NCI-H510A treated with DMSO at 0.1 percent for 48 hours (cell line): ENCODE data around the gene CDK13.
"Not testable (repeated sequence)": the region's sequence is repeated elsewhere in the genome, so short reads cannot be mapped to it uniquely, and the experiment has no call there.

Experiments used
- DNase-seq: peaks from one replicate; lab custom pipeline; 2025; lab: John Stamatoyannopoulos, UW

CDK13 gene

DNA sequence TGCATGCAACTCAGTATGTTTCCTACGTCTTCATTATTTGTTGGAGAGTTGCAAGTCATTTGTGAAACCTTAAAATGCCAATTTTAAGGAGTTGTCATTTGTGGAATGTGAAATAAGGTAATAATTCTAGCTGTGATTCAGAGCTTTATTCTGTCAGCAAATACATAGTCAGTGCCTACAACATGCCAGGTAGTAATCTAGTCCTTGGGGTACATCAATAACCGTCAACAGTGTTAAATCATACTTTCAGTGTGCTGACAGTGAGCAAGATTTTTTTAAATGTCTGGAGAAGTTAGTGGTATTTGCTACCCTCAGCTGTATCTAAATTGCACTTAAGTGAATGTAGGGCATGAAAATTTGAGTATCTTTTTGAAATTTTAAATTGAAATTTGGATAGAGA lies 147.7 kb downstream of the CDK13 start:
- DNase-seq, result no peak

DNA sequence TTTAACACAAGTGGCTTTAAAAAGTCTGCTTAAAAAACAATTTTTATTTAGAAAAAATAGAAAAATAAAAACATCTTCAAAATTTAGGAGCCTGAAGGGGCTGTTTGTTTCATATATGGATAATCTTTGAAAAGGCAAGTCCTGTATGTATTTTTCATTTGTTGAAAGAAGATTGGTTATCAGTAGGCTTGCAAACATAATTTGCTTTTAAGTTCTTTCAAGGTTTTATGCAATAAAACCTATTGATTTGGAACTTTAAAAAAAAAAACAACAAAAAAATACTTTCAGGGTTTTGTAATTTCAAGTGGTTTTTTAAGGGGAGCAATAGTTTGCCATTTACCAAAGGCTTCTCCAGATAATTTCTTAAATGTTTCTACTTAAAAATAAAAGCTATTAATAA lies 148.8 kb downstream of the CDK13 start:
- DNase-seq, result no peak

- DNase-seq, result no peak
Measured at GRCh38 chr7:40099837-40100236, 149.8 kb downstream of the CDK13 start.

- no peak for DNase-seq
Measured at GRCh38 chr7:40101201-40101600, 151.1 kb downstream of the CDK13 start.

GRCh38 chr7:40102897-40103296 lies 152.8 kb downstream of the CDK13 start:
- no peak for DNase-seq

GRCh38 chr7:40105879-40106473 lies 155.9 kb downstream of the CDK13 start:
- no peak for DNase-seq

DNA sequence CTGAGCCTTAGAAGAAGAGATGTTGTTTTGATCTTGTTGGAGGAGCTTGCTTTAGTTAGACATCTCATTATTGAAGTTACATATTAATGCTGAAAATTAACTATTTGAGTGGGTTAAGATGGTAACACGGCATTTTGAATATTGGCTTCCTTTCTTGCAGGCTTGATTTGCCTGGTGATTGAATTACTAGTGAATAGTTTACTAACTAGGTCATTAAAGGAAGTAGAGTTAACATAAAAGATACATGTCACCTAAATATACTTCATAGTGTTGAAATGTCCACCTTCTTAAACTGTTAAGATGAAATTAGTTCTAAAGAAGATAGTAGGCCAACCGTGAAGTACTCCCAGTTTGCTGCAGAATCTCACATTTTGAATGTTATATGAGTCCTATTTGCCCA lies 165.9 kb downstream of the CDK13 start:
- no peak for DNase-seq

DNA sequence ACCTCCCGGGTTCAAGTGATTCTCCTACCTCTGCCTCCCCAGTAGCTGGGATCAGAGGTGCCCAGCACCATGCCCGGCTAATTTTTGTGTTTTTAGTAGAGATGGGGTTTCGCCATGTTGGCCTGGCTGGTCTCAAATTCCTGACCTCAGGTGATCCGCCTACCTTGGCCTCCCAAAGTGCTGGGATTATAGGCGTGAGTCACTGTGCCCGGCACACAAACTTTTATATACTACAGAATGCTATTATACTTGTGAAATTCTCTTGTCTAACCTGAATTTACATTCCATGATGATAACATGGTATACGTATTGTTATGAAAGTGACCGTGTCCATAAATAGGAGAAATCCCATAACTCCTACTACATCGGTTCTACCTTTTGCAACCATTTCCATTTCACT lies 167.1 kb downstream of the CDK13 start:
- DNase-seq, result not testable (repeated sequence)

- DNase-seq, result not testable (repeated sequence)
Measured at GRCh38 chr7:40118201-40118600, 168.1 kb downstream of the CDK13 start.

- DNase-seq, result no peak
Measured at GRCh38 chr7:40120020-40120419, 170.0 kb downstream of the CDK13 start.

GRCh38 chr7:40122100-40122939 lies 172.3 kb downstream of the CDK13 start:
- DNase-seq, result not testable (repeated sequence)

DNA sequence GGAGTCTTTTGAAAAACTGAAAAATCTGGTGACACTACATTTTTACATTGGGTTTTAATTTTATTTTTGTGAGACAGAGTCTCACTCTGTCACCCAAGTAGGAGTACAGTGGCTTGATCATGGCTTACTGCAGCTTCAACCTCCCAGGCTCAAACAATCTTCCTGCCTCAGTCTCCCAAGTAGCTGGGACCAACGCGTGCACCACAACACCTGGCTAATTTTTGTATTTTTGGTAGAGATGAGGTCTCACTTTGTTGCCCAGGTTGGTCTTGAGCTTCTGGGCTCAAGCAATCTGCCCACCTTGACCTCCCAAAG lies 172.8 kb downstream of the CDK13 start:
- DNase-seq, result no peak

DNA sequence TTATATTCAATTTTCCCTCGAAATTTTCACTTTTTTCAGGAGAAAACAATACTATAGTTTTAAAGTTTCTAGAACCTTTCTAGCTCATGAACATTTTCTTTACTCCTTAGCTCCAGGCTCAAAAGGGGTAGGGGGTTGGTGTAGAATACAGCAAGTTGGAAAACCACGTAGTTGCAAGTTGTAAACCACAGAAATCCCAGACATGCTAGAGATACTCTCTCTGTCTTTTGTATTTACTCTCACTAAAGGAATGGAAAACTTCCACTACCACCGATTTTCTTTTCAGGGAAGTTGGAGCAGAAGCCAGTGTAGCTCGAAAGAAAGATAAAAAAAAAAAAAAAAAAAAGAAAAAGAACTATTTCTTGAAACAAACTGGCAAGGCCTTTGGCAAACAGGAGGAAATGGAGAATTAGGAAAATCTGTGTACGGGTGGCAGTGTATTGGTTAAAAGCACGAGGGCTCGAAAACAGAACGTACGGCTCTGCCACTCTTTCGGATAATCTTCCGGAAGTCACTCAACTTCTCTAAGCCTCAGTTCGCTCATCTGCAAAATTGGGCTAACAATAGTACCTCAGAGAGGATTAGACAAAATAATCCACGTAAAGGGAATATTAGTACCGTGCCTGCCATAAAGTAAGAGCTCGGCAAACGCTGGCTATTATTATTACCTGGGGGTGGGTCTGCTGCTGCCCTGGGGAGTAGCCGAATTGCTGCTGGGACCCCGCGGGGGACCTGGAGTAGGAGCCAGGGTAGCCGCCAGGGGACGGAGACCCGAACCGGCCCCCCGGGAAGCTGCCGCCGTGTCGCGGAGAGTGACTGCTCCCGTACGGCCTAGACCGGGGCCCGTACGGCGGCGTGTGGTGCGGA lies 183.7 kb downstream of the CDK13 start:
- no peak for DNase-seq

DNA sequence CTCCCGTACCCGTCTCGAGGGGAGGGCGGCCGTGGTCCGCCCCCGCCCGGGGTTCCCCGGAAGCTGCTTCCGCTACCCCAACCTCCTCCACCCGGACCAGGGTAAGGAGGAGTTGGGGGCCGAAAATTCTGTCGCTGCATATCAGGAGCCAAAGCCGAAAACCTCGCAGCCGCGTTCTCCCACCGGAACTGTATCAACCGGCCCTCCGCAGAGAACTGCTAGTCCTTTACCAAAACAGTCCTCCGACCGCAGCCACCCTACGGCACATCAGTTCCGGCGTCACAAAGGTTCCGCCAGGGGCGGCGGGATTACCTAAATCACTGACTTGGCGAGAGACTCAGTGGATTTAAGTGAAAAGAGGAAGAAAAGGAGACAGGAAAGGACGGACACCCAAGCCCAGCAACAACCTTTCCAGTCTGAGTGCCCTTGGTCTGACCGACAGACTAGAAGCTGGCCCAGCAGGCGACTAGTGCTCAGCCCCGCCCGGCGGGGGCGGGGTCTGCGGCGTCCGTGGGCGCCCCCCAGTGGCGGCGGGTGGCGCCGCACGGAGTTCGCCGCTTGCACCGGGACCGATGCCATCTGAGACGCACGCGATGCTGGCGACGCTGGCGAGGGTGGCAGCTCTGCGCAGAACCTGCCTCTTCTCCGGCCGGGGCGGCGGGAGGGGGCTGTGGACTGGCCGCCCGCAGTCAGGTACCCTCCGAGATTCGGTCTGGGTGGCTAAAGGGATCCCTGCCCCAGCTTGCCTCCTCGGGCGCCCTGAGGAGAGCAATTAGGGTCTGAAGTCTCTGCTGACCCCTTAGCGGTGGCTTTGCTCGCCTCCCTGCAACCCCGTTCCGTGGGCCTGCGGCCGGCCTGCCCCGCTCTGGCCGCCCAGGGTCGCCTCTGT lies 184.6 kb downstream of the CDK13 start, which contains the start of the genes MPLKIP and SUGCT:
TSS of gene MPLKIP (minus strand) at position 195 of the 889 bp plus-strand sequence. CDS start at position 140, 55 bp downstream.
TSS of gene SUGCT (plus strand) at position 578 of the 889 bp plus-strand sequence.
- DNase-seq, result peak; percentile 88

DNA sequence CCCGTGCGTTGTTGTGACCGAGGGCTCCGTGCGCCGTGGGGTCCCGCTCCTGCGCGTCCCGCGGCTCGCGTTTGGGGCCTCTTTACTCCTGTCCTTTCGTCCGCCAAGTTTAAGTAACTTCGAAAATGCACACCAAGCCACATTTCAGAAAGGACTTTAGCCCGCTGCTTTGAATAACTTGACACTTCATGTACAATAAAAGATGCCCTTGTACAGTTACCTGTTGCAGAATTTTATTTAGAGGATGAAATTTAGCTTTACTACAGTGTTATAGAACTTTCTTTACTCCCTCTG lies 185.2 kb downstream of the CDK13 start:
- no peak for DNase-seq

DNA sequence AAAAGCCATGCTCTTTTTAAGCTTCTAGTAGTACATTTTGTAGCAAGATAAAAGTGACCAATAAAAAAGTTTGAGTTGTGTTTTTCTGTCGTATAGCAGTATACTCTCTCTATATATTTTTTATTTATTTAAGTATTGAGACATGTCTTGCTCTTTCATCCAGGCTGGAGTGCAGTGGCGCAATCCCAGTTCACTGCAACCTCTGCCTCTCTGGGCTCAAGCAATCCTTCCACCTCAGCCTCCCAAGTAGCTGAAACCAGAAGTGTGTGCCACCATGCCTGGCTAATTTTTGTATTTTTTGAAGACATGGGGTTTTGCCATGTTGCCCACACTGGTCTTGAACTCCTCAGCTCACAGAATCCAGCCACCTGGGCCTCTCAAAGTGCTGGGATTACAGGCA lies 187.5 kb downstream of the CDK13 start:
- no peak for DNase-seq

DNA sequence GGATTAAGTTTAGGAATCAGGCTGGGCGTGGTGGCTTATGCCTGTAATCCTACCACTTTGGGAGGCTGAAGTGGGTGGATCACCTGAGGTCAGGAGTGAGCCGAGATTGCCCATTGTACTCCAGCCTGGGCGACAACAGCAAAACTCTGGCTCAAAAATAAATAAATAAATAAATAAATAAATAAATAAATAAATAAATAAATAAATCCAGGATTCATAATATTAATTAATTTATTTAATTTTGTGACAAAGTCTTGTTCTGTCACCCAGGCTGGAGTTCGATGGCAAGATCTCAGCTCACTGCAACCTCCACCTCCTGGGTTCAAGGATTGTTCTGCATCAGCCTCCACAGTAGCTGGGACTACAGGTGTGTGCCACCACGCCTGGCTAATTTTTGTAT lies 188.9 kb downstream of the CDK13 start:
- no peak for DNase-seq

GRCh38 chr7:40139891-40140290 lies 189.8 kb downstream of the CDK13 start:
- not testable (repeated sequence) for DNase-seq

- DNase-seq, result not testable (repeated sequence)
Measured at GRCh38 chr7:40141916-40142315, 191.9 kb downstream of the CDK13 start.

GRCh38 chr7:40145596-40146130 lies 195.6 kb downstream of the CDK13 start:
- DNase-seq, result not testable (repeated sequence)
